Globus pallidus (tissue), 1 donor: ENCODE data around the gene ARL8B.
"Not testable (repeated sequence)": the region's sequence is repeated elsewhere in the genome, so short reads cannot be mapped to it uniquely, and the experiment has no call there.

Experiments
- DNase-seq: peaks from one replicate; pipeline ENCODE4 v3.0.0-alpha.2; 2015; ENCODE audit warnings: low spot score

The ARL8B gene

DNA sequence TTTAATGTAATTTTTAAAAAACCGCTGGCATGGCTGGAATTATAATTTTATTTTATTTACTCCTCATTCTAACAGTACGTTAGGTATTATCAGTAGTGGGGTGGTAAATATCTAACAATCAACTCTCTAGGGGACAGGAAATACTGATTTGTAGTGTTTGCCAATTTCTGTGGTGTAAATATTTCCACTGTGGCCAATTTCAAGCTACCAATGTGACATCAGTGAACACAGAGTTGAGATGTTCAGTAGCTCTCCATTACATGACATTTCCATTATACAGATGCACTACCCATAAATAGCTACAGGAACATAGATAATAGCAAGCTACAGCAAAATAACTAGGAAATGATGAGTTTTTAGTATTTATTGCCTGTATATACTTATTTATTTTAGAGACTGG is 10.0 kb upstream of the ARL8B start:
- DNase-seq = no peak

DNA sequence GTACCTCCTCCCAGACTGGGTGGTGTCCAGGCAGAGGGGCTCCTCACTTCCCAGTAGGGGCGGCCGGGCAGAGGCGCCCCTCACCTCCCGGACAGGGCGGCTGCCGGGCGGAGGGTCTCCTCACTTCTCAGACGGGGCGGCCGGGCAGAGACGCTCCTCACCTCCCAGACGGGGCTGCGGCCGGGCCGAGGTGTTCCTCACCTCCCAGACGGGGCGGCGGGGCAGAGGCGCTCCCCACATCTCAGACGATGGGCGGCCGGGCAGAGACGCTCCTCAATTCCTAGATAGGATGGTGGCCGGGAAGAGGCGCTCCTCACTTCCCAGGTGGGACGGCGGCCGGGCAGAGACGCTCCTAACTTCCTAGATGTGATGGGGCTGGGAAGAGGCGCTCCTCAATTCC is 8.4 kb upstream of the ARL8B start:
- not testable (repeated sequence) for DNase-seq

DNA sequence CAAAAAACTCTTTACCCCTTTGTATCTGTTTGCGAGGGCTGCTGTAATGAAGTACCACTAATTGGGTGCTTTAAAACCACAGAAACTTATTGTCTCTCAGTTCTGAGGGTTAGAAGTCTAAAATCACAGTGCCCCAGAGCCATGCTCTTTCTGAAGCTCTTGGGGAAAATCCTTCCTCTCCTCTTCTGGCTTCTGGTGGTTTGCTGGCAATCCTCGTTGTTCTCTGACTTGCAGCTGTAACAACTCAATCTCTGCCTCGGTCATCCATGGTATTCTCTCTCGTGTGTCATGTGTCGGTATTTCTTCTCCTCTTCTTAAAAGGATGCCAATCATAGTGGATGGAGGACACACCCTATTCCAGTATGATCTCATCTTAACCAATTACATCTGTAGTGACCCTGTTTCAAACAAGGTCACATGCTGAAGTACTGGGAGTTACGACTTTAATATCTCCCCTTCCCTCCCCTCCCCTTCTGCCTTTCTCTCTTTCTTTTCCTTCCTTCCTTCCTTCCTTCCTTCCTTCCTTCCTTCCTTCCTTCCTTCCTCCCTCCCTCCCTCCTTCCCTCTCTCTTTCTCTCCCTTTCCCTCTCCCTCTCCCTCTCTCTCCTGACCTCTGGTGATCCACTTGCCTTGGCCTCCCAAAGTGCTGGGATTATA is 6.5 kb upstream of the ARL8B start:
- no peak for DNase-seq

- no peak for DNase-seq
Measured at GRCh38 chr3:5116538-5116937, 5.6 kb upstream of the ARL8B start.

GRCh38 chr3:5120446-5120845 is 1.6 kb upstream of the ARL8B start:
- DNase-seq = no peak

DNA sequence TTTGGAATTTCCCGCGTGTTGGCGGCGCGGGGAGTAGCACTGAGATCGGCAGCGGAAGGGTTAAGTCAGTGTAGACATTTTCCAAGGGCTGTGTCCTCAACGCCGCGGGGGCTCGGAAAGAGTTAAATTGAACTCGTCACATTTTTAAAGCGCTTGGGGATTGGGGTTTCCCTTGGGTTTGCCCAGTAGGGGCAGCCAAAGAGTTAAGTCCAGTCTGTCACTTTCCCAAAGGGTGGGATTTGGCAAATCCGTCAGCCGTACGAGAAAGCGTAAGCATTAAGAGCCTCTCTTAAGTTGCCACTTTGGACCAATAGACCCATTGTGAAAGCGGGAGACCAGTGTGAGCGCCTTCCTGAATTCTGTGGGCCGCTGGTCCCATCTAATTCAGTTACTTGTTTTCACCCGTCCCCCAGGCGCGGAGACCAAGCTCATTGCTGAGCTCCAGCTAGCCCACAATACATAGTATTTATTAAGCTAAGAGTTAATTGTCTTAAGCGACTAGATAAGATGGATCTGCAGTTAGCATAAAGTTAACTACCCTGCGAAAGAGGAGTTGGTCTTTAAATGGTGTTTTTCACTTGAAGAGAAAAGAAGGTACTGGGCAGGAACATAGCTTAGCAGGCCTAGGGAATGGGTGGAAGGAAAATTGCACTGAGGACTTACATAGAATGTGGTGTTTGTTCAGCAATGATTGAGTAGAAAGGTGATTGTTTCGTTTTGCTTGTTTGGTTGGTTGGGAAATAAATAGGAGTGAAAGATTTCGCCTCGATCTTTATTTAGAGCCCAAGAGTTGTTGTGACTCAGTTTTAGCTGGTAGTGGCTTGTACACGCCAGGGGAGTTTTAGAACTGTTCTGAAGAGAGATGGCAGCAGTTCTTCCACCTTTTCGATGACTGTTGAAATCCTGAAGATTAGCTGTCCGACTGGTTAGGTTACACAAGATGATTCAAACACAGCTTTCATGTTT is 932 bp downstream of the ARL8B start:
- peak; percentile 55 for DNase-seq

GRCh38 chr3:5123937-5124336 is 1.8 kb downstream of the ARL8B start:
- no peak for DNase-seq

DNA sequence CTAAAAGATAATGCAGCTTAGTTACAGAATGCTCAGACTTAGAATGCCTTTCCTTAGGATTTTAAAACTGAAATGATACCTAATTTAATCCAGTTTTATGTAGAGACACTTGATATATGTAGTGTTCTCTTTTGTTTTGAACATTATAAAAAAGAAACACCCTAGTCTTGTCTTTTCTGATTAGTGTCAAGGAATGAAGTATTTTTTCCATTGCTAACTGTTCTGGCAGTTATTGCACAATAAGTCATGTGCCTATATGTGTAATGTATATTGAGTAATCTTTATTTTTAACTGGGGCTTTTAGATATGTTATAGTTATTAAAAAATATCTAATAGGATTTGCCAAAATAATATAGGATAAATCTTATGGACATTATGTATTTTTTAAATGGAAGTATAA is 4.5 kb downstream of the ARL8B start:
- DNase-seq = no peak

DNA sequence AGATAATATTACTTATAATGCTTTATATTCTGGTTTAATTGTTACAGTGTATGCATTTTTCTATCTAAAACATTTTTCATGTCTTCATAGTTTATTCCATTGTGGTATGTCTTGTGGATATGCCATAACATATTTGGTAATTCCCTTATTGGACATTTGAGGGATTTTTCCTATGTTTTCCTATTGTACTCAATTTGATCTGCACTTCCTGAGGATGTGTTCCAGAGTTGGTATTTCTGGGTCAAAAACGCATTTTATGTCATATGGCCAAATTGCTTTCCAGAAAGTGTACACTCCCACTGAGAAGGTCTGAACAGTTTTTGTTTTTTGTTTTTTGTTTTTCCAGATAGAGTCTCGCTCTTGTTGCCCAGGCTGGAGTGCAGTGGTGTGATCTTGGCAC is 6.8 kb downstream of the ARL8B start:
- no peak for DNase-seq

- DNase-seq = no peak
Measured at GRCh38 chr3:5133239-5134018, 11.3 kb downstream of the ARL8B start.

- DNase-seq = no peak
Measured at GRCh38 chr3:5134019-5134391, 11.9 kb downstream of the ARL8B start.

GRCh38 chr3:5134499-5134898 is 12.4 kb downstream of the ARL8B start:
- no peak for DNase-seq

DNA sequence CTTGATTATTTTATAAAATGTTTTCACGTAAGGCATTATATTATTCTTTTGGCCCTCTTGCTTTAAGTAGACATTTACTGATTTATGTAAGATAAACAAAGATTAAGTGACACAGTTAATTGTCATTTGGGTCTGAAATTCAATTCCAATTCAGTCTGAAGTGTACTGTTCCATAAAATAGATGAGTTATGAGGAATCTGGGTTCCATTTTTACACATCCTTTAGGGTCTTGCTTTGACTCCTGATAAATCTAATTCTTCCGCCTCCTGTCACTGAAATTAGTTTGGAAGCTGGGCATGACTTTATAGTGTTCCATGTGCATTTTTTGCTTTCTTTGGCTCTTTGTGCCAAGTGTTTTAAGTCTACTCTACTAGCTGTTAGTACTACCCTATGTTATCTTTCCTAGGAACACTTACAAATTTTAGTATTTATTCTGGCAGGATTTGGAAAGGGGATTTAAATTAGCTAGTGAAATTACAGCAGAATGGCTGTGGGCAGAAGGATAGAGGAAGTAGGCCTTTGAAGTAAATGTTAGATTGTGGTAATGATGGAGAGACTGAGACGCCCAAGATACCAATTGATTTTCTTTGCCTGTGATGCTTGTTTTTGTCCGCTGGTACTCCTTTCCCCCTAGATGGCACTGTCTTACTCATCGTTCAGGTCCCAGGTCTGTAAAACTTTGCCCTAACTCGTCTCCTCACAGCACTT is 14.3 kb downstream of the ARL8B start:
- DNase-seq = no peak

DNA sequence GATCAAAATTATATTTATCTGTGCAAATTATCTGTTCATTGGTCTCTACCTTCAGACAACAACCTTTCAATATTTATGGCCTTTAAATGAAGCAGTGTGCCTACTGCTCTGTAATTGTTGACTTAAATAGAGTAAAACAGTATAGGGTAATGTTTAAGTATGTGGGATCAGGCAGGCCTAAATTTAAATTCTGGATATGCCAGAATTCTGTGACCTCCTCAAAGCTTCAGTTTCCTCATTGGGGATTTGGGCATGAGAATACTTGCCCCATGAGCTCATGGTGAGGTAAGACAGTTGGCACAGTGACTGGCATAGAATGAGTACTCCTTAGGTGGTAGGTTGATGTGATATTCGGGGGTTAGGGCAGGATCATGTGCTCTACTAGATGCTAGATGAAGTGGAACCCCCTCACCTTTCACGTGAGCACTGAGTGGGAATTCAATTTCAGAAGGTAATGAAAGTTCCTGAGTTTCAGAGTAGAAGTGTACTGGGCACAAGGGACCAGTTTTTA is 14.9 kb downstream of the ARL8B start:
- no peak for DNase-seq

GRCh38 chr3:5138214-5138981 is 16.3 kb downstream of the ARL8B start:
- DNase-seq = no peak

GRCh38 chr3:5140230-5140621 is 18.1 kb downstream of the ARL8B start:
- no peak for DNase-seq

DNA sequence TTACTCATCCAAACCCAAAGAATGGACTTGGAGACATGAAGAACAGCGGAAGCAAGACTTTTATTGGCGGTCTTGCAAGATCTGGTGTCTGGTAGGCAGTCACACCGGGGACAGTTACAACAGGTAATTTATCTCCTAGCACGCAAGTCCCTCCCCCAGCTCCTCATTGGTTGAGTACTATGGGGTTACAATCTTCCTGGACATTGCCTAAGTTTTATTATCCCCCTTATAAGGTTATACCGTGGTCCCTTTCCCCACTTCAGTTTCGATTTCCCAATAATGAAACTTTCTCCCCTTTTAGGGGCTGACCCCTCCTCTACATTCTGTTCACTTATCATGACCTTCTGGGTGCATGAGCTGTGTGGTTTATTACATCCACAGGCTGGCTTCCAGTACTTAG is 18.7 kb downstream of the ARL8B start:
- DNase-seq = no peak

GRCh38 chr3:5141760-5142159 is 19.7 kb downstream of the ARL8B start:
- no peak for DNase-seq

DNA sequence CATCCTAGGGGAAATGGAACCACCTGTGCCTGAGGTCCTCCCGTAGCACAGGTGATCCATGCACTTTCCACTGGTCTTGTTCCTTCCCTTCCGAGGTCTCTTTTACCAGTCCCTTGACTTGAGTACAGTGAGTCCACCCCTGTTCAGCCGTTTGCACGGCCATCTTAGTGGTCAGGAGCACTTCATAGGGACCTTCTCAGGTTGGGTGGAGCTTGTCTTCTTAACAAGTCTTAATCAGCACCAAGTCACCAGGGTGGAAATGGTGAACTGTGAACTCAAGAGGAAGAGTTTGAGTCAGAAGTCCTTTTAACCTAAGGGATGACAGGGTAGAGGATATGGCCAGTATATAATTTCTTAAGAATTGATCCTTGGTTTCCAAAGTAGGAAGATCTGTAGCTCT is 21.4 kb downstream of the ARL8B start:
- no peak for DNase-seq

- no peak for DNase-seq
Measured at GRCh38 chr3:5144316-5144994, 22.4 kb downstream of the ARL8B start.

DNA sequence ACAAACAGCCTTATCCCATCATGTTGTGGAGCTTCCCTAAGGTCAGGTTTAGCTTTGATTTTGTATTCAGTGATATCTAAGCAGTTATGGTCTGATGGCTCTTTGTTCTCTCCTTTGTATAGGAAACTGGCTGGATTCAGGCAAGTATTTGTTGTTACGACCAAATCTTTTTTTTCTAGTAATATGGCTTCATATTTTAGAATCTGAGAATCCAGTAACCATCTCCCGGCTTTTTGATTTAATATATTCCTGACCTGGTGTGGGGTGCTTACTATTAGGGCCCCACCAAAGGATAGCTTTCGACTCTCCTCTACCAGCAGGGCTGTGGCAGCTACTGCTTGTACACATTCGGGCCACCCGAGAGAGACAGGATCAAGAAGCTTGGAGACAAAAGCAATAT is 23.0 kb downstream of the ARL8B start:
- no peak for DNase-seq
